Peyer's patch (tissue), 4 donors: Measurements from ENCODE around the gene FAM184A.
A peak's percentile ranks its signal among the peaks of the same experiment; 100 is the strongest.

Experiments used
- POLR2A ChIP-seq, 2 donors: fragments of 450-650 bp; IDR thresholded peaks; one replicate each; pipeline ENCODE4 v1.5.1; 2017; ENCODE audit warnings: antibody characterized with exemption in 2 of 2, mild to moderate bottlenecking in 2 of 2, moderate library complexity in 2 of 2
- TF ChIP-seq, protein P1 (sequence below), 6 experiments: fragments of 450-650 bp in 4 of 6; fragments of 200-600 bp in 2 of 6; sonication (generic) in 1 of 6; IDR thresholded peaks; one replicate each; pipeline ENCODE4 v1.5.1; 2017 to 2019; ENCODE audit warnings: antibody characterized with exemption in 6 of 6, mild to moderate bottlenecking in 3 of 6, moderate library complexity in 1 of 6

DNA sequence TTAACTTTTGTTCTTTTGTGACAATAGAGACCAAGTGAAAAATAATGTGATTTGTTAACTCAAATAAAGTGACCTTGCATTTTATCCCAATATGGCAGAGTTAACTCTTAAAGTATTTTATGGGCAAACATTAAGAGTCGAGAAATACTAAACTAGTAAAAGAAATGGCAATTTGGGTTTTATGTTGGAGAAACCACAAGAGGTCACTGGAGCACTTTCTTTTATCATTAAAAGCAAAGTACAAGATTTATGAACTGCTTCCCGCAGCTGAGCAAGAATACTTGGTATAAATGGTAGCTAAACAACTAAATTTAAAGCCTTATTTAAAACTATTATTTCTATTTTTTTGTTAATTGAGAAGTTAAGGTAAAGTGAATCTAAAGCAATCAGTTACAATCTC, 110.0 kb downstream of the FAM184A start:
- no peak for TF ChIP-seq POLR2A (IDR thresholded peaks at IDR 0.05)
- TF ChIP-seq, protein P1, sequence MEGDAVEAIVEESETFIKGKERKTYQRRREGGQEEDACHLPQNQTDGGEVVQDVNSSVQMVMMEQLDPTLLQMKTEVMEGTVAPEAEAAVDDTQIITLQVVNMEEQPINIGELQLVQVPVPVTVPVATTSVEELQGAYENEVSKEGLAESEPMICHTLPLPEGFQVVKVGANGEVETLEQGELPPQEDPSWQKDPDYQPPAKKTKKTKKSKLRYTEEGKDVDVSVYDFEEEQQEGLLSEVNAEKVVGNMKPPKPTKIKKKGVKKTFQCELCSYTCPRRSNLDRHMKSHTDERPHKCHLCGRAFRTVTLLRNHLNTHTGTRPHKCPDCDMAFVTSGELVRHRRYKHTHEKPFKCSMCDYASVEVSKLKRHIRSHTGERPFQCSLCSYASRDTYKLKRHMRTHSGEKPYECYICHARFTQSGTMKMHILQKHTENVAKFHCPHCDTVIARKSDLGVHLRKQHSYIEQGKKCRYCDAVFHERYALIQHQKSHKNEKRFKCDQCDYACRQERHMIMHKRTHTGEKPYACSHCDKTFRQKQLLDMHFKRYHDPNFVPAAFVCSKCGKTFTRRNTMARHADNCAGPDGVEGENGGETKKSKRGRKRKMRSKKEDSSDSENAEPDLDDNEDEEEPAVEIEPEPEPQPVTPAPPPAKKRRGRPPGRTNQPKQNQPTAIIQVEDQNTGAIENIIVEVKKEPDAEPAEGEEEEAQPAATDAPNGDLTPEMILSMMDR (IDR thresholded peaks at IDR 0.05): peak in 3 of 6 experiments; percentile 63 to 68 (median 68)
